Left ventricle myocardium superior (tissue), 1 donor: ENCODE results near the gene ABHD8. TPM values are rescaled to one million over a fixed set of nuclear protein-coding genes. Genes with fewer than 3 reads are reported as not detected.
"Not testable (repeated sequence)": the region's sequence is repeated elsewhere in the genome, so short reads cannot be mapped to it uniquely, and the experiment has no call there.

Experiments
- ATAC-seq: fragments of 200-7000 bp; cut with Tn5 transposase; one replicate; pipeline ENCODE4 v1.9.1; 2020; ENCODE audit warnings: mild to moderate bottlenecking, moderate library complexity
- DNase-seq: peaks from one replicate; pipeline ENCODE4 v3.0.0-alpha.2; 2020
- intact Hi-C: fragments of 100-400 bp; cut with micrococcal nuclease; formaldehyde crosslinking; loops from one replicate; pipeline ENCODE4 v1.11.0; 2022
- total RNA-seq: library from RNA; stranded (reverse); fragmentation: NEBNext Ultra II Directional; extraction: Animal tissue kit (Norgen Biotek cat#: 25700); gene quantifications from one replicate; pipeline ENCODE4 v1.2.1, GENCODE V29; 2021
- donor health status: DM: no; HTN: yes; CAD: no; lungs with severe emphysema.

ABHD8 gene
- total RNA-seq, 1 donor from 2014 or later = 14.8 TPM

DNA sequence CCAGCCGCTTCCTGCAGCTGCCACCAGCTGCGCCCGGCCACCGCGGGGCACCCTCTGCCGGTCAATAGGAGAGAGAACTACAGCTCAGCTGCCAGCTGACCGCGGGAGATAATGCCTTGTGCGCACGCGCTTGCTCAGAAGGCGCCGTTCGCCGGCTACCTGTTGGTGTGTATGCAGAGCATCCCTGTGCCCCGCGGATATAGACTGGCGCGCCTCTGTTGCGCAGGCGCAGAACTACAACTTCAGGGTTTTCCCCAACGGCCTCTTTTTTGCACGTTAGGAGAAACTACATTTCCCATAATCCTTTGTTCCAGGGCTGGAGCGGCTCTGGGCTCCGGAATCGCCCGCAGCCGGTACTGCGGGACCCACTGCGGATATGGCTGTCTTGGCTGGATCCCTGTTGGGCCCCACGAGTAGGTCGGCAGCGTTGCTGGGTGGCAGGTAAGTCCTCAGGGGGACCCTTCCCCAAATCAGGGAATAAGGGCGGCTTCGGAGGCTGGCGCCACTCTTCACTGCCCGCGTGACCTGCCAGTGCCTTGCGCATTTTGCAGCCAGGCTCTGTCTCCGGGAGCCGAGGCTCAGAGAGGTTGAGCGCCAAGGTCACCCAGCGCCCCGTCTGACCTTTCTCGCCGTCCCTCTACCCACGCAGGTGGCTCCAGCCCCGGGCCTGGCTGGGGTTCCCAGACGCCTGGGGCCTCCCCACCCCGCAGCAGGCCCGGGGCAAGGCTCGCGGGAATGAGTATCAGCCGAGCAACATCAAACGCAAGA is 2.5 kb upstream of the ABHD8 start, which contains the start of gene MRPL34:
TSS of gene MRPL34 (plus strand) at position 356 of the 768 bp plus-strand sequence. CDS start at position 377, 21 bp downstream.
- DNase-seq (peak; percentile 96), ATAC-seq (peak; percentile 71)
- intact Hi-C loops = no loop called here

DNA sequence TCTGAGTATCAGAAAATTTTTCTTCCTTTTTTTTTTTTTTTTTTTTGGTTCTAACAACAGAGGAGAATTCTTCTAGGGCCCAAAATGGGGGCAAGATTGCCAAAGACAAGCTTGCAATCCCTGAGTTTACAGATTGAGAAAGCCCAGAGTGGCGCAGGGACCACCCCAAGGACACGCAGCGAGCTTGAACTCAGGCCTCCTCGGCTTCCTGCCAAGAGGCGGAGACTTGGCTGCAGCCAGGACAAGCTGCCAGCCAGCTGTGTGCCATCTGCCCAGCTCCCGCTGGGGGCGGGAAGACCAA is 1.9 kb upstream of the ABHD8 start:
- intact Hi-C loops = no loop called here
- ATAC-seq = no peak
- no peak for DNase-seq

DNA sequence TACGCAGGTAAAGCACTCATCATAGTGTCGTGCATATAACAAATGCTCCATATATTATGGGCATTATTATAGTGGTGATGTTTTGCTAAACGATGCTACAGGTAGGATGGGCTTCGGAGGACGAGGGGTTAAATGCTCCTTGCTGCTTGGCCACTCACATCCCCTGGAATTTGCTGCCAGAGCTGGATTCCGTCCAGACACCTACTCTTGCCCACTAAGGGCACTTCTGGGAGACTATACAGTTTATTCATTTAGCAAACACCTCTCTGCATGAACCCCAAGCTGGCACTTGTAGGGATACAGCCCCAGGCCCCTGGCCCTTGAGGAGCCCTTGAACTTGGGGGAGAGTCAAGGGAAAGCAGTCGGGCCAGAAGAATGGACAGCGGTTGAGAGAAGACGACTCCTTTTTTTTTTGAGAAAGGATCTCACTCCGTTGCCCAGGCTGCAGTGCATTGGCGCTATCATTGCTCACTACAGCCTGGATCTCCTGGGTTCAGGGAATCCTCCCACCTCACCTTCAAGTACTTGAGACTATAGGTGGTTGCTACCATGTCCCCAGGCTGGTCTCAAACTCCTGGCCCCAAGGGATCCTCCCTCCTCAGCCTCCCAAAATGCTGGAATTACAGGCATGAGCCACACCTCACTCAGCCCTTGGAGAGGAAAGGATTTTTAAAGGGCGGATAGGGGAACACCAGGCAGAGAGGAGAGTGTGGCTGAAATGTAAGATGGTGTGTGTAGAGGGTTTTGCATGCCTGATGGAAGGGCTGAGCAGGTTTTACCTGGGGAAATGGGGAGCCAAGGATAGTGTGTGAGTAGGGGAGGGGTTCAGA is 1.4 kb upstream of the ABHD8 start:
- DNase-seq (peak; percentile 30), ATAC-seq (no peak)
- intact Hi-C loops = no loop called here

DNA sequence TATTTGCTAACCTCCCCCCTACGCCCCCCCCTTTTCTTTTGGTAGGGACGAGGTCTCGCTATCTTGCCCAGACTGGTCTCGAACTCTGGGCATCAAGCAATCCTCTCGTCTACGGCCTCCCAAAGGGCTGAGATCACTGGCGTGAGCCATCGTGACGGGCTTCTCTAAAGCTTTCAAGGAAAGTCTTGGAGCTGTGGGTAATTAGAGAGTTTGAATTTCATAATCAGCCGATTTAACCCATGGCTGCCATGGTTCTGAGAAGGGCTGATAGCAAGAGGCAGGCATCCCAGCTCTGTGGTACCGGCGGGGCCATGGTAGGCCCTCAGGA is 679 bp upstream of the ABHD8 start:
- intact Hi-C loops = no loop called here

DNA sequence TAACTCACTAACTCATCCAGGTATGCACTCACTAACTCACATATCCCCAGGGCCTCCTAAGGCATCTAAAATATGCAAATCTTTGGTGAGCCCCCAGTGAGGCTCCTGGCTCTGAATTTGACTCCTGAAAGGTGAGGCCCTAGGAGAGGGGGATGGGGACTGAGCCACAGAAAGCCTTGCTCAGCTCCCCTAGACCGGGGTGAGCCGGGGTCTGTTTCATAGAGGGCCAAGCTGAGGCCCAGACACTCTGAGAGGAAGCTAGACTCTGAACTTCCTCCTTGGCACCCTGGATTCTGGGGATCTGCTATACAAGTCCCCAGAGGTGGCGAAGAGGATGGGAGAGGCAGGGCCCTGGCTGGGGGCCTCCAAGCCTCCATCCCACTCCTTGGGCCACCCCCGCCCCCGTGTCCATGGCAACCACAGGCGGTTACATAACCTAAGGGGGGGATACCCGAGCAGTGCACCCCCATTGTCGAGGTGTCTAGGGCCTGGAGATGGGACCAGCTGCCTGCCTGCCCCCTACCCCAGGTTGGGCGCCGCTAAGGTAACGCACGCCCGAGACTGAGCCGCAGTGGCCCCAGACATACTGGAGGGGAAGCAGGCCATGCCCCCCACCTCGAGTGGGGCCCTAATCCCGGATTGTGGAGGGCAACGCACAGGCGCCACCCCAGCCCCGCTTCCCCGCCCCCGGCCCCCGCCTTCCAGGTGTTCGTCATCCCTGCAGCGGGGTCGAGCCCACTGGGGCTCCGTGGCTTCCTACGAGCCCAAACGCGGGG is 646 bp downstream of the ABHD8 start:
- intact Hi-C loops = no loop called here
- DNase-seq (peak; percentile 50), ATAC-seq (no peak)

More for the DNA sequence above, 679 bp upstream of the ABHD8 start:
- no peak for ATAC-seq
- DNase-seq = peak; percentile 21

DNA sequence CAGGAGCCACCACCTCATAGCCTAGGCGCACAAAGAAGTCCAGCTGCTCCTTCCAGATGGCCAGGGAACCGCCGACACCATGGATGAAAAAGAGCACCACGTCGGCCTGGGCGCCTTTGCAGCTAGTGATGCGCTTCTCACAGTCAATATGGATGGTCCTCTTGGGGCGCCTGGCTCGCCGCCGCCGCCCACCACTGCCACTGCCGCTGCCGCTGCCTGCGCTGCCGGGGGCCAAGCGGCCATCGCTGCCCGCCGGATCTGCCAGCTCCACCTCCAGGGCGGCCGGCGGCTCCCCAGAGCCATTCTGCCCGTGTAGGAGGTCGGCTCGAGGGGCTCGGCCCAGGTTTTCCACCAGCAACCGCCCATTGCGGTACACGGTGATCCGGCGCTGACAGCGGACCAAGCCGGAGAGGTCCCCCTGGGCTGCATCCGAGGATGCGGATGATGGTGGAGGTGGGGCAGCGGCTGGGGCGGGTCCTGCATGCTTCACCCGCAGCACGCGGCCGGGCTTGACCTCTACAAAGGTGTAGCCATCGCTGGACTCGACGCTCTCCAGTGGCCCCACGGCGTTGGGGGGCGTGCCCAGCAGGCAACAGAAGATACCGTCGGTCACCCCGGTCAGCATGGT is 2.1 kb downstream of the ABHD8 start:
- peak; percentile 37 for DNase-seq
- intact Hi-C loops = no loop called here
- ATAC-seq = no peak

DNA sequence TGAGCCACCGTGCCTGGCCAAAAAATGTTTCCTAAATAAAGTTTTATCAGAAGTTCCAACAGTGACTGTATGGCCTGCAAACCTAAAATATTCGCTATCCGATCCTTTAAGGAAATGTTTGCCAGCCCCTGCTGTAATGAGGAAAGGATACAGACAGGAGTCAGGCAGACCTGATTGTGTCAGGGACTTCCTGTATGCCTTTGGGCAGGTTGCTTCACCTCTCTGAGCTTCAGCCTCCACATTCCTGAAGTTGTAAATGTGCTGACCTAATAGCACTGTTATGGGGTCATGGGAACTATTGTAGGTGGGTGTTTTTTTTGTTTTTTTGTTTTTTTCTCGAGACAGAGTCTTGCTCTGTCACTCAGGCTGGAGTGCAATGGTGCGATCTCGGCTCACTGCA is 6.2 kb downstream of the ABHD8 start:
- intact Hi-C loops = no loop called here
- ATAC-seq (no peak), DNase-seq (no peak)

DNA sequence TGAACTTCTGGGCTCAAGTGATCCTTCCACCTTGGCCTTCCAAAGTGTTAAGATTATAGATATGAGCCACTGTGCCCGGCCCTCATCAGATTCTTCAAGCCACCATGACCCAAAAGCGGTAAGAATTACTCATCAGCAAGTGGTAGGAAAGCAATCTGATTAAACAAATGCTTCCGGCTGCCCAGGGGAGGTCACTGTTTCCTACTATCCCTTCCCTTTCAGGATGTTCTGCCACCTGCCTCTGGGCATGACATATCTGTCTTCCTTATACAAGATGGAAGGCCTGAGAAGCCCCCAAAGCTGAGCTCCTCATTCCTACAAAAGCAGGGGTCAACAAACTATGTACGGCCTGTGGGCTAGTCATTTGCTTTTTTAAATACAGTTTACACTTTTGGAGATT is 7.0 kb downstream of the ABHD8 start:
- DNase-seq = no peak
- intact Hi-C loops = no loop called here
- ATAC-seq = no peak

DNA sequence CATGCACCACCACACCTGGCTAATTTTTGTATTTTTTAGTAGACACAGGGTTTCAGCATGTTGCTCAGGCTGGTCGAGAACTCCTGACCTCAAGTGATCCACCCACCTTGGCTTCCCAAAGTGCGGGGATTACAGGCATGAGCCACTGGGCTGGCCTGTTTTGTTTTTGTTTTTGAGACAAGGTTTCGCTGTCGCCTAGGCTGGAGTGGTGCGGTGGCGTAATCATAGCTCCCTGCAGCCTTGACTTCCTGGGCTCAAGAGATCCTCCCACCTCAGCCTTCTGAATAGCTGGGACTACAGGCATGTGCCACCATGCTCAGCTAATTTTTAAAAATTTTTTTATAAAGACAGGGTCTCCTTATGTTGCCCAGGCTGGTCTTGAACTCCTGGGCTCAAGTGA is 7.7 kb downstream of the ABHD8 start:
- intact Hi-C loops, DNase-seq, ATAC-seq: not testable (repeated sequence)

DNA sequence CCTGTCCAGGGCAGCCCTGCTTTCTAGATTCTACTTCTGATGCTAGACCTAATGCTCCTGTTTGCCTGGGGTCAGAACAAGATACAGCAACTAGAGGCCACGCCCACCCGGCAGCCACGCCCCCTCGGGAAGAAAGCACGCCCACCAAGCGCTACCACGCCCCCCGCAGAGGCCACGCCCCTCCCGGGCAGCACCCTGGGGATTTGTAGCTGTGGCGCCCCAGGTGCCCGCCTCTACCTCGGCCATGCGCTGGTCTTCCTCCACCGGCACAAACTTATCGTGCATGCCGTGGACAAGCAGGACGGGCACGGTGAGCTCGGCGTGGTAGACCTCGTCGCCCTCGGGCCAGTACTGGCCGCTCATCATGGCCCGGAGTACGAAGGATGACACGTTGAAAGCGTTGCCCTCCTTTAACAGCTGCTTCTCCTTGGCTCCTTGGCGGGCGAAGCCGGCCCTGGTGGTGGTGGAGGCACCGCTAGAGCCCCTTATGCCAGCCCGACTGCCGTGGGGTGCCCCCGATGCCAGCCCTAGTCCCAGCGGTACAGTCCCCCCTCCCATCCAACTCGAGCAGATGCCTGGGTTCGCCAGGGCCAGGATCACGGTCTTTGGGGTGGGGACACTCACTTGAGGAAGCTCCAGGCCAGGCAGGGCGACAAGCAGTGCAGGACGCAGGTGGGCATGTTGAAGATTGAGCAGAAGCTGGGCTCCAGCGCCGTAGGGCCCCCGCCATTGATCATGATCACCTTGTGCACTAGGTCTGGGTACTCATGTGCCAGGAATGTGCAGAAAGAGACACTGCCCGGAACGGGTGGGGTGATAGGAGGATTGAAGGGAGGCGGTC is 9.0 kb downstream of the ABHD8 start:
- intact Hi-C loops = no loop called here
- DNase-seq = peak; percentile 60
- no peak for ATAC-seq

DNA sequence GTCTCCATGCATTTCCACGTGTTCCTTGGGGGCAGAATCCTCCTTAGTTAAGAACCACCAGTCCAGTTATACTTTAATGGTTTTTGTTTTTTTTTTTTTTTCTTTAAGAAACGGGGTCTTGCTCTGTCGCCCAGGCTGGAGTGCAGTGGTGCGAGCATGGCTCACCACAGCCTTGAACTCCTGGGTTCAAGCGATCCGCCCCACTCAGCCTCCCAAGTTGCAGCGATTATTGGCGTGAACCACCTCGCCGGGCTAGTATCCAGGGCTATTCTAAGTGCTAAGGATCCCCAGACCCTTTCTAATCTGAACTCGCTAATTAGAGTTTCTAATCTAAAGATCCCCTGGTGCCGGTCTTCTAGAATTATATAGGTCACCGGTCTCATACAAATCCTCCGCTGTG is 9.6 kb downstream of the ABHD8 start:
- DNase-seq = no peak
- intact Hi-C loops = no loop called here
- ATAC-seq = no peak

DNA sequence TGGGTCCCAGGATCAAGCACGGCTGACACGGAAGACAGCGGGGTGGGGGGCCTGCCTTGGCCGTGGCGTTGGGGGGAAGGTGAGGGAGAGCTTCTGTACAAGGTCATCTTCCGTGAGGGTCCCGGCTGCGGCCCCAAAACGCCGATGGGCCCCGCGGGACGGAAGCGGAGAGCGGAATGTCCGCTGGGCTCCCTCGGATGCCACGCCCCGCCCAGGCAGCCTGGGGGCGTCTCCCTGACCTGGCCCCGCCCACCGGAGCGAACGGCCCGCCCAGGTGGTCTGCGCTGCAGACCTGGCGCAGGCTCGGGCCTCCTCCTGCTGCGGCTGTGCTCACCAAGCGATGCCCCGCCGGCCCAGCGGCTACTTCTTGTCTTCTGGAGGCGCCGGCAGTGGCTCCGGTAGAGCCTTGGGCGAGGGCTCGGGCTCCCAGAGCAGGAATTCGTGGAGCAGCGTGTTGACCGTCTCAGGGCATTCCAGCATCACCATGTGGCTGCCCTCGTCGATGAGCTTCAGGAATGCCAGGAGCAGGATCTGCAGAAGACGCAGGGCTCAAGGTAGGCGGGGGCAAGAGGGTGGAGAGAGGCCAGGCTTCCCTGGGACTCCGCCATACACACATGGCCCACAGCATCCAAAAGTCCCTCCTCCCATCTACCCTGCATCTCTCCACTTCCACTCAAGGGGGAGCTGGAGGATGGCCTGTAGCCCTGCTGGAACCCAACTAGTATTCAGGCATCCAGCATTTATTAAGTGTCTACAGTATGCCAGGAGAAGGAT is 10.7 kb downstream of the ABHD8 start:
- peak; percentile 93 for ATAC-seq
- DNase-seq = peak; percentile 84
- intact Hi-C loops = no loop called here

DNA sequence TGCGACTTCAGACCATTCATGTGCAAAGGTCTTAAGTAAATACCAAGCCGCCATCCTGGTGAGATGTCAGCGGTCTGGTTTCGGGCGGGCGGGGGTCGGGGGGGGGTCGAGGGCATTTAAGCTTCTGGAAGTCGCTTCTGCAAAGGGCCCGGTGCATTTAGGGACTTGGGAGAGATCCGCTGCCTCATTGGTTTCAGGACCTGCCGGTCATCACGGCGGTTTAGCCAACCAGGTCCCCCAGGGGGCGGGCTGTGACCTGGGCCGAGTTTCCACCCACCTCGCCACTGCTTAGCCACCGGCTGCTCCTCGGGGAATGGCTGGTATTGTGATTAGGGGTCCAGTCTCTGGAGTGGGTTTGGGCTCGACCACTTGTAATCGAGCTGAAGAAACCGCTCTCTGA is 13.7 kb downstream of the ABHD8 start:
- ATAC-seq = peak; percentile 49
- DNase-seq = peak; percentile 84
- intact Hi-C loops = loop anchor here (5.0 kb wide), 1 partner anchor 222 kb away; no protein-coding TSS in a partner anchor

DNA sequence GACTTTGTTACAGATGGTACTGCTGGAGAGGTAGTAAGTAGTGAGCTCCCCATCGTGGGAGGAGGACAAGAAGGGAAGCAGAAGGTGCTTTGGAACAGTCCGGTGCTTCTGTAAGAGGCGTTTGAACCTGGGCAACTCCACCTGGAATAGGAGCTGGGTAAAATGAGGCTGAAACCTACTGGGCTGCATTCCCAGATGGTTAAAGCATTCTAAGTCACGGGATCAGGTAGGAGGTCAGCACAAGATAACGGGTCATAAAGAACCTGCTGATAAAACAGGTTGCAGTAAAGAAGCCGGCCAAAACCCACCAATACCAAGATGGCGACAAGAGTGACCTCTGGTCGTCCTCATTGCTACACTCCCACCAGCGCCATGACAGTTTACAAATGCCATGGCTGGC is 16.5 kb downstream of the ABHD8 start:
- DNase-seq (no peak), ATAC-seq (no peak)
- intact Hi-C loops = loop anchor here (5.0 kb wide), 1 partner anchor 219 kb away; no protein-coding TSS in a partner anchor

DNA sequence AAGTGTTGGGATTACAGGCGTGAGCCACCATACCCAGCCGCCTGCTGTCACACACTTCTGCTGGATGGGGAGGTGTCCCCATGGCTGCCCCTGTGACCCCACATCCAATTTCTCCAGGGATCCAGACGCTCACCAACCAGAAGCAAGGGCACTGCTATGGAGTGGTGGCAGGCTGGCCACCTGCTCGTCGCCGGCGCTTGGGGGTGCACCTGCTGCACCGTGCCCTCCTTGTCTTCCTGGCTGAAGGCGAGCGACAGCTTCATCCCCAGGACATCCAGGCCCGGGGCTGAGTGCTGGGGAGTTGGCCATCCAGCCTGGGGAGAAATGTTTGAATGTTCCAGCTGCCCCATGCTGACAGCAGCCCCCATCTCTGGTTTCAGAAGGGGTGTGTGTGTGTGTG is 17.0 kb downstream of the ABHD8 start:
- DNase-seq (no peak), ATAC-seq (no peak)
- intact Hi-C loops = loop anchor here (5.0 kb wide), 1 partner anchor 219 kb away; no protein-coding TSS in a partner anchor

DNA sequence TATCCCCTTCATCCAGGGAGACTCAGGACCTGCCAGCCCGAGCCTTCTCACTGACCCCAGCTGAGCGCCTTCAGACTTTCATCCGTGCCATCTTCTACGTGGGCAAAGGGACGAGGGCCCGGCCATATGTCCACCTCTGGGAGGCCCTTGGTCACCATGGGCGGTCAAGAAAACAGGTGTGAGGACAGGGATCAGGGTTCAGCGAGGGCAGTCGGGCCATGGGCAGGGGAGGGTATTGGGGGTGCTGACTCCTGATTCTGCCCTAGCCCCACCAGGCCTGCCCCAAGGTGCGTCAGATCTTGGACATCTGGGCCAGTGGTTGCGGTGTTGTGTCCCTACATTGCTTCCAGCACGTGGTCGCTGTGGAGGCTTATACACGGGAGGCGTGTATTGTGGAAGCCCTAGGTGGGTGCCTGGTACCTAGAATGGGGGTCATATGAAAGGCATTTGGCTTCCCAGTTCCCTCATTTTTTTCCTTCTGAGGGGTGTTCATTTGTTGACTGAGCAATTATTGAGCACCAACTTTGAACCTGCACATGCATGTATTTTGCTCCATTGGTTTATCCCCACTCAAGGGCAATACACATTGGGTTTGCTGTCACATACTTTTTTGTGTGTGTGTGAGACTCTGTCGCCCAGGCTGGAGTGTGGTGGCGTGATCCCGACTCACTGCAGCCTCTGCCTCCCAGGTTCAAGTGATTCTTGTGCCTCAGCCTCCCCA is 17.6 kb downstream of the ABHD8 start:
- DNase-seq = no peak
- ATAC-seq = no peak
- intact Hi-C loops = loop anchor here (5.0 kb wide), 1 partner anchor 218 kb away; no protein-coding TSS in a partner anchor

DNA sequence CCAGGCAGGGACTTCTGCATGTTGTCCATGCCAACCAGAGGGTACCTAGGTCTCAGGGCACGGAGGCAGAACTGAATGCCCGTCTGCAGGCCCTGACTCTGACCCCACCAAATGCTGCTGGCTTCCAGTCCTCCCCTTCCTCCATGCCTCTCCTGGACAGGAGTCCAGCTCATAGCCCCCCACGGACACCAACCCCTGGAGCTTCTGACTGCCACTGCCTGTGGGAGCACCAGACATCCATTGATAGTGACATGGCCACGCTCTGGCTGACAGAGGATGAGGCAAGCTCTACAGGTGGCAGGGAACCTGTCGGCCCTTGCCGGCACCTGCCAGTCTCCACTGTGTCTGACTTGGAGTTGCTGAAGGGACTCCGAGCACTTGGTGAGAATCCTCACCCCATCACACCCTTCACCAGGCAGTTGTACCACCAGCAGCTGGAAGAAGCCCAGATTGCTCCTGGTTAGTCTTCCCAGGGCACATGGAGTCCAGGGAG is 19.7 kb downstream of the ABHD8 start:
- DNase-seq (no peak), ATAC-seq (no peak)
- intact Hi-C loops = no loop called here
